ENCODE results near the gene HTR7. TPM values are rescaled to one million over a fixed set of nuclear protein-coding genes. Genes with fewer than 3 reads are reported as not detected.
A peak's percentile ranks its signal among the peaks of the same experiment; 100 is the strongest.
"Not testable (repeated sequence)": the region's sequence is repeated elsewhere in the genome, so short reads cannot be mapped to it uniquely, and the experiment has no call there.

Gene HTR7
- 1 to 10 TPM in 1 of 4 donors, under 1 TPM in 3; 0.19 to 2.0 (median 0.61) TPM for total RNA-seq

DNA sequence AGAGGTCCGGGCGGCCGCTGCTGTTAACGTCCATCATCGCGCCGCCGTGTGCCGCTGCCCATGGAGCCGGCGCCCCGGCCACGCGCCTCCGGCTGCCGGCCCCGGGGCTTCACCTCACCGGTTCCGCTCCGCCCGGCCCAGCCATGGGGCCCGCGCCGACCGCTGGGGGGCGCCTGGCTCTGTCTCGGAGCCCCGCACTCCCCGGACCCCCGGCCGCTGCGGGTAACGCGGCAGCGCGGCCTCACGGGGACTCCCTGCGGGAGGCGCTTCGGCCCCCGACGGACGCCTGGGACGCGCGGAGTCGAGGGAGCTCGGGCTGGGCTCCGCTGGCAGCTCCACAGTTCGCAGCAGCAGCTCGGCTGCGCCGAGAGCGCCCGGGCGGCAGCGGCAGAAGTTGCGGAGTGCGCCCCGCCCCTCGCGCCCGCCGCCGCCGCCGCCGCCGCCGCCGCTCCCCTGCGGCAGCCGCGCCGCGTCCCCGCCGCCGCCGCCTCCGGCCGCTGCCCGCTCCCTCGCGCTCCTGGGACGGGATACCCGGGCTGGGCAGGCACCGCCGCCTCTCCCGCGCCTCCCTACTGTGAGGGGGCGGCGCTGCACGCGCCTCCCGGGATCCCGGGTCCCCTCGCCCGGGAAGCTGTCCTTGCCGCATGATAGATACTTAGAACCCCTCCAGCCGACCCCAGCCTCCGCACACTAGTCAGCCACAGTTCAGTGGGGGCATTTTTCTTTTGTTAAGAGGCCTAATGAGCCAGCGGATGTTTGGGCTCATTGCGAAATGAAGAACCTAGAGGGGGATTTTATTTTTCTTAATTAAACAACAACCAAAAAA, at the start of gene HTR7:
HTR7 (minus strand) TSS at position 405 of the 826 bp plus-strand sequence; CDS start at position 37, 368 bp downstream.
- TF ChIP-seq, protein P1, sequence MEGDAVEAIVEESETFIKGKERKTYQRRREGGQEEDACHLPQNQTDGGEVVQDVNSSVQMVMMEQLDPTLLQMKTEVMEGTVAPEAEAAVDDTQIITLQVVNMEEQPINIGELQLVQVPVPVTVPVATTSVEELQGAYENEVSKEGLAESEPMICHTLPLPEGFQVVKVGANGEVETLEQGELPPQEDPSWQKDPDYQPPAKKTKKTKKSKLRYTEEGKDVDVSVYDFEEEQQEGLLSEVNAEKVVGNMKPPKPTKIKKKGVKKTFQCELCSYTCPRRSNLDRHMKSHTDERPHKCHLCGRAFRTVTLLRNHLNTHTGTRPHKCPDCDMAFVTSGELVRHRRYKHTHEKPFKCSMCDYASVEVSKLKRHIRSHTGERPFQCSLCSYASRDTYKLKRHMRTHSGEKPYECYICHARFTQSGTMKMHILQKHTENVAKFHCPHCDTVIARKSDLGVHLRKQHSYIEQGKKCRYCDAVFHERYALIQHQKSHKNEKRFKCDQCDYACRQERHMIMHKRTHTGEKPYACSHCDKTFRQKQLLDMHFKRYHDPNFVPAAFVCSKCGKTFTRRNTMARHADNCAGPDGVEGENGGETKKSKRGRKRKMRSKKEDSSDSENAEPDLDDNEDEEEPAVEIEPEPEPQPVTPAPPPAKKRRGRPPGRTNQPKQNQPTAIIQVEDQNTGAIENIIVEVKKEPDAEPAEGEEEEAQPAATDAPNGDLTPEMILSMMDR (IDR thresholded peaks at IDR 0.05), result peak in 2 of 3 donors; percentile 23 to 25
- ATAC-seq (ENCODE audit: low FRiP score) (peak; percentile 92), DNase-seq (ENCODE audit: low spot score) (peak; percentile 34)

DNA sequence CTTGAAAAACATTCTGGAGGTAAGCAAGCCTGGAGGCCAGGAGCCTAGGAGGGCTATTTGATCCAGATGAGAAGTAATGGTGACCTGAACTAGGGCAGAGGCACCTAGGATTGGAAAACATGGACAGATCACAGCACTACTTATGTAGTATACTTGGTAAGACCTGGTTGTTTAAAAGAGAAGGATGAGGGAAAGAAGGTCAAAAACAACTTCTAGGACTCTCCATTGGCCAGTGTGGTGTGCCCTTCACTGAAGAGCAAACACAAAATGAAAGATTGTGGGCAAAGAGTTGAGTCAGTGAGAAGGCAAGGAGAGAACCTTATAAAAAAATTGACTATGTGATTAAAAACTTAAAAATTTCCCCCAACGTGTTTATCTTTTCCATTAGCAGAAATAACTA, 48.8 kb upstream of the HTR7 start:
- DNase-seq (ENCODE audit: low spot score), result no peak
- no peak for ATAC-seq (ENCODE audit: low FRiP score)
- TF ChIP-seq, protein P1 (IDR thresholded peaks at IDR 0.05), result no peak

DNA sequence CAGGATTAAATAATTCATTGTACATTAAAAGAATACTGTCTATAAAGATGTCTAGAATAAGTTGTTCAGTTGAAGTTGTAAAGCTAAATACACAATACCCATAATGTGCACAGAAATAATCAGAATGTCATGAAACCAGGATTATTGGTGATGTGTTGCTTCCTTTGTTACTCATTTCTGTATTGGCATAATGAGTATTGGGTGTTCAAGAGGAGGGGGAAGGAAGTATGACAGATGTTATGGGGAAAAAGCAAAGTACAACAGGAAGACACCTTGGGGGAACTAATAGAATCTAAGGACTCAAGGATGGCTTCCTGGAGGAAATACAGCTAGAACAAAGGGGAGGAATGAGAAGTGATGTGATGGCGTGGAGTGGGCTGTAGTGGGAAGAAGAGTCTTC, 48.1 kb upstream of the HTR7 start:
- no peak for DNase-seq (ENCODE audit: low spot score)
- ATAC-seq (ENCODE audit: low FRiP score), result no peak
- TF ChIP-seq, protein P1 (IDR thresholded peaks at IDR 0.05), result no peak

DNA sequence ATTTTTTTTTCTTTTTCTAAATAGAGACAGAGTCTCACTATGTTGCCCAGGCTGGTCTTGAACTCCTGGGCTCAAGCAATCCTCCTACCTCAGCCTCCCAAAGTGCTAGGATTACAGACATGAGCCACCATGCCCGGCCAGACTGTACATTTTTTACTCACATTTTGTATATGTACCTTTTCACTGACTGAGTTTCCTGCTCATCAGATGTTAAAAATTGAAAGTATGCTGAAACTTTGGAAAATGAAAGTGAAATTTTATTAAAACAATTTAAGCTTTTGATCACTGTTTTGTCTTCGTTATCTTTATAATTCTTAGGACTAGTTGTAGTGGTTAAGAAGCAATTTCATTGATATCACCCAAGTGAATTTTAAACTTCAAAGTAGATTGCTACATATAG, 39.1 kb upstream of the HTR7 start:
- not testable (repeated sequence) for ATAC-seq (ENCODE audit: low FRiP score); DNase-seq (ENCODE audit: low spot score)

DNA sequence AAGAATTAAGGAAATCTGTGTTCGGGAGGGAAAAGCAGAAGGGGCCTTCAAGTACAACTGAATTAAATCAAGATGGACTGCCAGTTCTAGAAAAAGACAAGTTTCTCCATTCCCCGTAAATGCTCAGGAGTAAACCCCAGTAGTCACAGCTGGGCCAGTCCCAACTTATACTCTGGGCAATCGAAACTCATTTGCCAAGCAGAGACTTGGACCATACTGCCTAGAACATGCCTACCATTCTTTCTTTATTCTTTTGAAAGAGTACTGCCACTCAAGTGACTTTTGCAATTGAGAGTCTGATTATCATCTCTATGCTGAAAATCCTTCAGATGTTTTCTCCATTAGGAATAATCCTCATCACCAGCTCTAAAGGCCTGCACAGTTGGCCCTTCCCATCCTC, 35.4 kb upstream of the HTR7 start:
- TF ChIP-seq, protein P1 (IDR thresholded peaks at IDR 0.05), result no peak
- ATAC-seq (ENCODE audit: low FRiP score), result no peak
- no peak for DNase-seq (ENCODE audit: low spot score)

DNA sequence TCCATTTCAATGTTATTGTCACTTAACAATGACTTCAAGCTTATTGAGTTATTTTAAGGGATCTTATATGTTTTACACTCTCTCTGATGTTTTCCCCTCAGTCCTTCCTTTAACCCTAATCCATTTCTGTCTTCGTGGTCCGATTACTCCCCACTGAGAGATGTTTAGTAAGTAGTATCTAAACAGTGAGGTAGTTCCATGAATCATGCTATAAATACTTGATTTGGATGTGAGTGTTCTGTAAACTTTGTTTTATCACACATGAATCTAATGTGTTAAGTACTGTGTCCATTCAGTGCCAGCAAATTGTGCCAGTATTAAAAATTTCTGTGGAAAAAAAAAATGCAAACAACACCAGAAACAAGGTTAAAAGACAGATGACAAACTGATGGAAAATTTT, 32.5 kb upstream of the HTR7 start:
- ATAC-seq (ENCODE audit: low FRiP score), result no peak
- no peak for DNase-seq (ENCODE audit: low spot score)
- TF ChIP-seq, protein P1 (IDR thresholded peaks at IDR 0.05), result no peak

DNA sequence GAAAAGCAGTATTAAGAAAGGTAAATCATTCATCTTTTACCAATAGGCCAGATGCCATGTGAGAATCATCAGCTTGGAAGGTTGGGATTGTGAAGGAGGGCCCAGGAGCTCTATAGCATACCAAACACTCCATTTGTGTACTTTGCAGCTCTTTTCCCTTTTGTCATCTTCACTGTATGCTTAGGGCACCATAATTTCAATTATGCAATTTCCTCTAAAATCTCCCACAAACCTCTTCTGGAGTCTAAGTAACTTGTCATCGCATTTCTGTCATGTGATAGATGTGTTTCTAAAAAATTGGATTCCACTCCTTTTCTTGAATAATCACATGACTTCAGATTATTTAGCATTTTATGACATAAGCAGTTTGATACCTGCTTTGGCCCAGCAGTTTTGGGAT, 31.8 kb upstream of the HTR7 start:
- TF ChIP-seq, protein P1 (IDR thresholded peaks at IDR 0.05), result no peak
- DNase-seq (ENCODE audit: low spot score) (no peak), ATAC-seq (ENCODE audit: low FRiP score) (no peak)

All from omental fat pad (tissue), 4 donors.